ENCODE measurements around the gene PSME3.

PSME3 gene

DNA sequence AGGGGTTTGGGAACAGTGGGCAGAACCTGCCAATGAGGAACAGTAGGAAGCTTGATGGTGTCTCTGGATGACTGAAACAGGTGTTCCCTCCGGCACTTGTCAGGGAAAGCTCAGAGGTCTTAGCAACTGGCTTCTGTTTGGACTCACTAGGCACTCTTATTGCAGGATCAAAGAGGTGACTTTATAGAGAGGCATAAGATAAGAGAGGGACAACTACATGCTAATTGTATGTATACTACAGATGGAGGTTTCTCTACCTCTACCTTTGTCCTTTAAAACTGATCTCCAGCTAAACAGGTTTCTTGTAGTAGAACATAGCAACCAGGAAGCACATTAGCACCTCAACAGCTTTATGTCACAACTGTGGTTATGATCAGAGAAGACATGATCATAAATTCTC lies 26.9 kb upstream of the PSME3 start:
- no peak for TF ChIP-seq FOXP2 (optimal IDR thresholded peaks at IDR 0.05; ENCODE audit: control extremely low read depth, extremely low read length, insufficient read depth)
- no peak for TF ChIP-seq EZH2 (IDR thresholded peaks at IDR 0.05)
- no peak for TF ChIP-seq POLR2AphosphoS5 (IDR thresholded peaks at IDR 0.05; ENCODE audit: borderline replicate concordance, low read depth, low read length)
- H3K9me3 ChIP-seq (ENCODE audit: low read depth, low read length), result no peaks in the 10 kb centered on the region
- no peak overlapping the region for H3K4me3 ChIP-seq
- no peak overlapping the region for H3K9ac ChIP-seq (ENCODE audit: insufficient read length)
- no peak for DNase-seq (ENCODE audit: low read depth, low spot score)
- peaks cover 5% of the 10 kb centered on the region; the same call in 1 of the 2 replicates for H3K36me3 ChIP-seq (ENCODE audit: insufficient read depth, low read length)
- H3K27ac ChIP-seq, result no peak overlapping the region

DNA sequence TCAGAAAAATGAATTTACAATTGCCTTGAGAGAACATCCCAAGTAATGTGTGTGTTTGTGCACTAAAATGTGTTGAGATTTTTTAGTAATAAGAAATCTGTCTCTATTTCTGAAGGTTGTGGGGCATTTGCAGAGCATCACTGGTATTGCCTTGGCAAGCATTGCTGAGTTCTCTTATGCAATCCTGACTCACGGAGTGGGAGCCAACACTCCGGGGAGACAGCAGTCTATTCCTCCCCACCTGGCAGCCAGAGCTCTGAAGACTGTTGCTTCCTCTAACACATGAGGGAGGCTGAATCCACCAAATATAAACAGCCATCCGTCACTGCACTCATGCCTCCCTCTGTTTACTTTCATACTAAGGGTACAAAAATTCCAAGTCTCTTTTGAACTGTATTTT lies 23.9 kb upstream of the PSME3 start:
- H3K36me3 ChIP-seq (ENCODE audit: insufficient read depth, low read length), result peaks cover 21% of the 10 kb centered on the region
- H3K9me3 ChIP-seq (ENCODE audit: low read depth, low read length), result no peaks in the 10 kb centered on the region
- DNase-seq (ENCODE audit: low read depth, low spot score), result no peak
- TF ChIP-seq EZH2 (IDR thresholded peaks at IDR 0.05), result no peak
- no peak for TF ChIP-seq POLR2AphosphoS5 (IDR thresholded peaks at IDR 0.05; ENCODE audit: borderline replicate concordance, low read depth, low read length)
- no peak for TF ChIP-seq FOXP2 (optimal IDR thresholded peaks at IDR 0.05; ENCODE audit: control extremely low read depth, extremely low read length, insufficient read depth)
- no peak overlapping the region for H3K9ac ChIP-seq (ENCODE audit: insufficient read length)
- H3K27ac ChIP-seq, result no peak overlapping the region
- H3K4me3 ChIP-seq, result no peak overlapping the region

GRCh38 chr17:42814633-42815399 lies 18.4 kb upstream of the PSME3 start:
- H3K27ac ChIP-seq, result peak overlapping the region; percentile 33; the same call in 1 of the 2 replicates
- peak overlapping the region; percentile 13 for H3K9ac ChIP-seq (ENCODE audit: insufficient read length)
- peak; percentile 47 for DNase-seq (ENCODE audit: low read depth, low spot score)
- no peaks in the 10 kb centered on the region for H3K9me3 ChIP-seq (ENCODE audit: low read depth, low read length)
- H3K36me3 ChIP-seq (ENCODE audit: insufficient read depth, low read length), result peaks cover 64% of the 10 kb centered on the region
- H3K4me3 ChIP-seq, result peak overlapping the region; percentile 32; the same call in 1 of the 2 replicates
- TF ChIP-seq FOXP2 (optimal IDR thresholded peaks at IDR 0.05; ENCODE audit: control extremely low read depth, extremely low read length, insufficient read depth), result no peak
- TF ChIP-seq POLR2AphosphoS5 (IDR thresholded peaks at IDR 0.05; ENCODE audit: borderline replicate concordance, low read depth, low read length), result no peak
- no peak for TF ChIP-seq EZH2 (IDR thresholded peaks at IDR 0.05)

GRCh38 chr17:42817866-42818265 lies 15.3 kb upstream of the PSME3 start:
- no peak overlapping the region for H3K9ac ChIP-seq (ENCODE audit: insufficient read length)
- no peak overlapping the region for H3K27ac ChIP-seq
- no peak for DNase-seq (ENCODE audit: low read depth, low spot score)
- H3K4me3 ChIP-seq, result no peak overlapping the region
- no peaks in the 10 kb centered on the region for H3K9me3 ChIP-seq (ENCODE audit: low read depth, low read length)
- TF ChIP-seq FOXP2 (optimal IDR thresholded peaks at IDR 0.05; ENCODE audit: control extremely low read depth, extremely low read length, insufficient read depth) (no peak), EZH2 (IDR thresholded peaks at IDR 0.05) (no peak), POLR2AphosphoS5 (IDR thresholded peaks at IDR 0.05; ENCODE audit: borderline replicate concordance, low read depth, low read length) (no peak)
- H3K36me3 ChIP-seq (ENCODE audit: insufficient read depth, low read length), result peaks cover 66% of the 10 kb centered on the region

GRCh38 chr17:42818379-42818778 lies 14.8 kb upstream of the PSME3 start:
- no peak for DNase-seq (ENCODE audit: low read depth, low spot score)
- no peak overlapping the region for H3K9ac ChIP-seq (ENCODE audit: insufficient read length)
- no peak for TF ChIP-seq EZH2 (IDR thresholded peaks at IDR 0.05)
- no peak for TF ChIP-seq FOXP2 (optimal IDR thresholded peaks at IDR 0.05; ENCODE audit: control extremely low read depth, extremely low read length, insufficient read depth)
- no peak for TF ChIP-seq POLR2AphosphoS5 (IDR thresholded peaks at IDR 0.05; ENCODE audit: borderline replicate concordance, low read depth, low read length)
- H3K9me3 ChIP-seq (ENCODE audit: low read depth, low read length), result no peaks in the 10 kb centered on the region
- no peak overlapping the region for H3K27ac ChIP-seq
- peaks cover 64% of the 10 kb centered on the region for H3K36me3 ChIP-seq (ENCODE audit: insufficient read depth, low read length)
- H3K4me3 ChIP-seq, result no peak overlapping the region

DNA sequence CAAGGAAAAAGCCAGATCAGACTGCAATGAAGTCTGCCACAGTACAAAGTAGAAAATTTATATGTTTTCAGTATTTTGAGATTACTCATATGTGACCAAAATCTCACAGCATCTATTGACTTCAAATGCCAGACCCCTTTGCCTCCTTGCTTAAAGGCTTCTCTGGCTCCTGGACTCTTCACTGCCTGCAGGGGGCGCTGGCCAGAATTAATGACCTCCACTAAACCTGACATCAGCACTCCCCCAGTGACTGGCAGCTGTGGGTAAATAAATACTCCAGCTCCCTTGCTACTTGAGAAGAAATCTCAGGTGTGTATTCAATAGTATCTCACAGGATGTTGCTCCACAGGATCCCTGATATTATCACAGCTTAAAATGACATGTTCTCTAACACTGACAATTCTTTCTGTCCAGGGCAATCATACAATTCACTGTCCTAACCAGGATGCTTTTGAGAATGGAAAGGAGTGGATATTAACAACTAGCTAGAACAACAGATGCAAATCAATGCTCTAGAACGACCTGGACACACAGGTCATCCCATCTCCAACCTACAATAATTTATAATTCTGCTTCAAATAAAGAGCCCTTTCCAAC lies 13.2 kb upstream of the PSME3 start:
- H3K9me3 ChIP-seq (ENCODE audit: low read depth, low read length), result no peaks in the 10 kb centered on the region
- no peak overlapping the region for H3K27ac ChIP-seq
- peaks cover 51% of the 10 kb centered on the region for H3K36me3 ChIP-seq (ENCODE audit: insufficient read depth, low read length)
- TF ChIP-seq EZH2 (IDR thresholded peaks at IDR 0.05) (no peak), POLR2AphosphoS5 (IDR thresholded peaks at IDR 0.05; ENCODE audit: borderline replicate concordance, low read depth, low read length) (no peak), FOXP2 (optimal IDR thresholded peaks at IDR 0.05; ENCODE audit: control extremely low read depth, extremely low read length, insufficient read depth) (no peak)
- no peak for DNase-seq (ENCODE audit: low read depth, low spot score)
- no peak overlapping the region for H3K9ac ChIP-seq (ENCODE audit: insufficient read length)
- H3K4me3 ChIP-seq, result no peak overlapping the region

DNA sequence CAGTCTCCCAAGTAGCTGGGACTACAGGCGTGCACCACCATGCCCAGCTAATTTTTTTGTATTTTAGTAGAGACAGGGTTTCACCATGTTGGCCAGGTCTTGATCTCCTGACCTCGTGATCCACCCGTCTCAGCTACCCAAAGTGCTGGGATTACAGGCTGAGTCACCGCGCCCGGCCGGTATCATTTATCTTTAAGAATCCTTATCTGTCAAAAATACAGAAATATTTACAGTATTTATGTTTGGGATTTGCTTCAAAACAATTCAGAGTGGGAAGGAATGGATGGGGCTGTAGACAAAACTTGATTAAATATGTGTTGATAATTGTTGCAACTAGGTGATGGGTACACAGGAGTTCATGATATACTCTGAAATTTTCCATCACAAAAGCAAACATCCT lies 12.0 kb upstream of the PSME3 start:
- TF ChIP-seq EZH2 (IDR thresholded peaks at IDR 0.05) (no peak), FOXP2 (optimal IDR thresholded peaks at IDR 0.05; ENCODE audit: control extremely low read depth, extremely low read length, insufficient read depth) (no peak)
- Histone ChIP-seq H3K9ac (ENCODE audit: insufficient read length) (no peak overlapping the region), H3K9me3 (ENCODE audit: low read depth, low read length) (no peaks in the 10 kb centered on the region), H3K4me3 (no peak overlapping the region), H3K36me3 (ENCODE audit: insufficient read depth, low read length) (peaks cover 44% of the 10 kb centered on the region), H3K27ac (no peak overlapping the region)
- DNase-seq (ENCODE audit: low read depth, low spot score), result no peak

- Histone ChIP-seq H3K36me3 (ENCODE audit: insufficient read depth, low read length) (no peaks in the 10 kb centered on the region), H3K9me3 (ENCODE audit: low read depth, low read length) (no peaks in the 10 kb centered on the region), H3K9ac (ENCODE audit: insufficient read length) (no peak overlapping the region), H3K27ac (no peak overlapping the region), H3K4me3 (no peak overlapping the region)
- TF ChIP-seq POLR2AphosphoS5 (IDR thresholded peaks at IDR 0.05; ENCODE audit: borderline replicate concordance, low read depth, low read length) (no peak), FOXP2 (optimal IDR thresholded peaks at IDR 0.05; ENCODE audit: control extremely low read depth, extremely low read length, insufficient read depth) (no peak), EZH2 (IDR thresholded peaks at IDR 0.05) (no peak)
- no peak for DNase-seq (ENCODE audit: low read depth, low spot score)
Measured at GRCh38 chr17:42827472-42827871, 5.7 kb upstream of the PSME3 start.
